Lower lobe of right lung (tissue), 2 donors: ENCODE measurements around the gene YPEL2. TPM values are rescaled to one million over a fixed set of nuclear protein-coding genes. Genes with fewer than 3 reads are reported as not detected.

Experiments used
- ATAC-seq, 2 donors: fragments of 200-7000 bp; cut with Tn5 transposase; one replicate each; pipeline ENCODE4 v1.9.1; 2020 to 2022; ENCODE audit warnings: mild to moderate bottlenecking in 2 of 2, moderate library complexity in 2 of 2
- DNase-seq: peaks from one replicate; pipeline ENCODE4 v3.0.0-alpha.2; 2020
- H3K27ac ChIP-seq: fragments of 200-600 bp; one replicate; pipeline ENCODE4 v1.8.0; 2022
- H3K27me3 ChIP-seq: fragments of 200-600 bp; one replicate; pipeline ENCODE4 v1.8.0; 2022; ENCODE audit warnings: low read depth
- H3K36me3 ChIP-seq: fragments of 200-600 bp; one replicate; pipeline ENCODE4 v1.8.0; 2022; ENCODE audit warnings: mild to moderate bottlenecking
- H3K4me1 ChIP-seq: fragments of 200-600 bp; one replicate; pipeline ENCODE4 v1.8.0; 2022
- H3K4me3 ChIP-seq: fragments of 200-600 bp; one replicate; pipeline ENCODE4 v1.8.0; 2022; ENCODE audit warnings: mild to moderate bottlenecking
- H3K9me3 ChIP-seq: fragments of 200-600 bp; one replicate; pipeline ENCODE4 v1.8.0; 2022
- CTCF ChIP-seq: fragments of 200-600 bp; IDR thresholded peaks from one replicate; pipeline ENCODE4 v1.8.0; 2022; ENCODE audit warnings: antibody characterized with exemption, mild to moderate bottlenecking
- intact Hi-C: fragments of 100-400 bp; cut with DNase I; formaldehyde crosslinking; loops from one replicate; pipeline ENCODE4 v1.11.0; 2022
- total RNA-seq: library from RNA; stranded (reverse); fragmentation: NEBNext Ultra II Directional; extraction: Animal tissue kit (Norgen Biotek cat#: 25700); gene quantifications from one replicate; pipeline ENCODE4 v1.2.1, GENCODE V29; 2021
- donor health status: DM: no; HTN: yes; CAD: no; lungs with severe emphysema.

Gene YPEL2
- total RNA-seq, 1 donor from 2014 or later = 22.9 TPM

GRCh38 chr17:59375857-59376256, 44.4 kb downstream of the YPEL2 start:
- intact Hi-C loops = no loop called here
- DNase-seq = no peak

GRCh38 chr17:59376506-59376905, 45.1 kb downstream of the YPEL2 start:
- H3K27me3 ChIP-seq = no peaks in the 10 kb centered on the region
- intact Hi-C loops = no loop called here
- DNase-seq = no peak
- no peaks in the 10 kb centered on the region for H3K9me3 ChIP-seq
- peaks cover 83% of the 10 kb centered on the region for H3K4me1 ChIP-seq
- H3K36me3 ChIP-seq = no peaks in the 10 kb centered on the region
- TF ChIP-seq CTCF = no peak
- H3K4me3 ChIP-seq = no peak overlapping the region
- no peak for ATAC-seq
- H3K27ac ChIP-seq = no peak overlapping the region

More at GRCh38 chr17:59375857-59376256, 44.4 kb downstream of the YPEL2 start:
- TF ChIP-seq CTCF = no peak
- H3K4me1 ChIP-seq = peaks cover 83% of the 10 kb centered on the region
- H3K36me3 ChIP-seq = no peaks in the 10 kb centered on the region
- H3K27ac ChIP-seq = no peak overlapping the region
- no peak for ATAC-seq
- H3K9me3 ChIP-seq = no peaks in the 10 kb centered on the region
- no peak overlapping the region for H3K4me3 ChIP-seq
- no peaks in the 10 kb centered on the region for H3K27me3 ChIP-seq

GRCh38 chr17:59377410-59377809, 46.0 kb downstream of the YPEL2 start:
- Histone ChIP-seq H3K27me3 (no peaks in the 10 kb centered on the region), H3K4me3 (no peak overlapping the region), H3K27ac (no peak overlapping the region), H3K4me1 (peaks cover 83% of the 10 kb centered on the region), H3K36me3 (no peaks in the 10 kb centered on the region), H3K9me3 (no peaks in the 10 kb centered on the region)
- ATAC-seq (no peak), DNase-seq (no peak)
- intact Hi-C loops = no loop called here
- no peak for TF ChIP-seq CTCF

GRCh38 chr17:59378675-59379074, 47.2 kb downstream of the YPEL2 start:
- H3K4me1 ChIP-seq = peaks cover 73% of the 10 kb centered on the region
- intact Hi-C loops = no loop called here
- DNase-seq = no peak
- no peak for TF ChIP-seq CTCF
- H3K36me3 ChIP-seq = no peaks in the 10 kb centered on the region
- no peaks in the 10 kb centered on the region for H3K27me3 ChIP-seq
- H3K27ac ChIP-seq = peak overlapping the region; percentile 8
- no peak overlapping the region for H3K4me3 ChIP-seq
- ATAC-seq = no peak
- no peaks in the 10 kb centered on the region for H3K9me3 ChIP-seq

- DNase-seq = no peak
- TF ChIP-seq CTCF = no peak
- no peaks in the 10 kb centered on the region for H3K9me3 ChIP-seq
- H3K4me3 ChIP-seq = no peak overlapping the region
- H3K4me1 ChIP-seq = peaks cover 55% of the 10 kb centered on the region
- no peaks in the 10 kb centered on the region for H3K36me3 ChIP-seq
- ATAC-seq = no peak
- intact Hi-C loops = no loop called here
- H3K27me3 ChIP-seq = no peaks in the 10 kb centered on the region
- H3K27ac ChIP-seq = no peak overlapping the region
Observed at GRCh38 chr17:59380474-59380873, 49.0 kb downstream of the YPEL2 start.
